Measurements from ENCODE around the gene FOCAD.

The FOCAD gene

GRCh38 chr9:20985851-20986600 is 302.0 kb downstream of the FOCAD start:
- Histone ChIP-seq H3K27ac (ENCODE audit: low read length) (no peak overlapping the region), H3K36me3 (ENCODE audit: control insufficient read depth, low read depth, low read length) (peaks cover 23% of the 10 kb centered on the region), H3K27me3 (ENCODE audit: control insufficient read depth, insufficient read depth, low read length) (no peaks in the 10 kb centered on the region), H3K9ac (ENCODE audit: low read length) (no peak overlapping the region), H3K4me3 (ENCODE audit: low read length) (no peak overlapping the region), H3K4me1 (ENCODE audit: control insufficient read depth, low read depth, low read length) (peaks cover 9% of the 10 kb centered on the region), H3K9me3 (ENCODE audit: control insufficient read depth, low read depth, low read length) (no peaks in the 10 kb centered on the region)

- H3K27me3 ChIP-seq (ENCODE audit: control insufficient read depth, insufficient read depth, low read length): no peaks in the 10 kb centered on the region
- H3K9ac ChIP-seq (ENCODE audit: low read length): no peak overlapping the region
- no peaks in the 10 kb centered on the region for H3K9me3 ChIP-seq (ENCODE audit: control insufficient read depth, low read depth, low read length)
- no peak overlapping the region for H3K27ac ChIP-seq (ENCODE audit: low read length)
- H3K36me3 ChIP-seq (ENCODE audit: control insufficient read depth, low read depth, low read length): peaks cover 19% of the 10 kb centered on the region
- H3K4me1 ChIP-seq (ENCODE audit: control insufficient read depth, low read depth, low read length): peaks cover 9% of the 10 kb centered on the region
- no peak overlapping the region for H3K4me3 ChIP-seq (ENCODE audit: low read length)
Measured at GRCh38 chr9:20987521-20987920, 303.5 kb downstream of the FOCAD start.

DNA sequence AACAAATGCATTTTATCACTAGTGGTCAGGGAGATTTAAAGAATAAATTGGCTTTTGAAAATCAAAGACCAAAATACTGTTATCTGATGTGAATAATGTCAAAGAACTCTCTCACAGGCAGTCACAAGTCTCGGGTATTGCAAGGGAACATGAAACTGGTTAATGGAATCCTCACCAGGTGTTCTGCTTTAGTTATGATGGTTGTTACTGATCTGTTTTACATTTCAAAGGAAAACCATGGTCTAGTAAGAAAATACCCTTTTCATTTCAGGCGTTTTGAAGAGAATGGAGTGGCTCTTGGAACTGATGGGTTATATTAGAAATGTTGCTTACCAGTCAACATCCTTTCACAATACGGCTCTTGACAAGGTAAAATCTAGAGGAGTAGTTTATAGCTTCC is 304.0 kb downstream of the FOCAD start:
- Histone ChIP-seq H3K36me3 (ENCODE audit: control insufficient read depth, low read depth, low read length) (peaks cover 16% of the 10 kb centered on the region), H3K9ac (ENCODE audit: low read length) (no peak overlapping the region), H3K27ac (ENCODE audit: low read length) (no peak overlapping the region), H3K27me3 (ENCODE audit: control insufficient read depth, insufficient read depth, low read length) (no peaks in the 10 kb centered on the region), H3K4me1 (ENCODE audit: control insufficient read depth, low read depth, low read length) (peaks cover 9% of the 10 kb centered on the region), H3K4me3 (ENCODE audit: low read length) (no peak overlapping the region), H3K9me3 (ENCODE audit: control insufficient read depth, low read depth, low read length) (no peaks in the 10 kb centered on the region)

DNA sequence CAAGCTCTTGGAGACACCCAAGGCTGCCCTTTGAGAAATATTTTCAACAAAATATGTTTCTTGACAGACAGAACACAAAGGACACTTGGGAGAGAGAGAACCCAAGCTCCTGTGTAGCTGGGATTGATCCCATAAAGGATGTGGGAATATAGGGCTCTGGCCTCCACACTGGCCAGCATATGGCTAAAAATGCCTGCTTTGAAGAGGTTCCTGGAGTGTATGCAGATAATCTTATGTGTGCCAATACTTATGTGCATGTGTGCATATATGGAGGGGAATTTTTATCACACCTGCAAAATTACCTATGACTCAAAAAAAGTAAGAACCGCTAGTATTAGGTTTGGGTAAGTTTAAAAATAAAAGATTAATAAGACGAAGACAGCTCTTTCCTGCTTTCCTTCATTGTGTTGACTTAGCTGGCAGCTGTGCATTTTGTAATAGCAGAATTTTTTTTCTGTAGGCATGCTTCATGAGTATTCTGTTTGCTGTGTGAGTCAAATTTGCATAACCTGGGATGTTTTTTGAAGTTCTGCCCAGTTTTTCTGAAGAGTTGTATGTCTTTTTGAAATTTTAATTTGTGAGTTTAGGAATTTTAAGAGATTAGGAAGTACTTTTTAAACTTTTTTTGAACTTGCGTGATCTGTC is 304.7 kb downstream of the FOCAD start:
- Histone ChIP-seq H3K9ac (ENCODE audit: low read length) (no peak overlapping the region), H3K4me3 (ENCODE audit: low read length) (no peak overlapping the region), H3K36me3 (ENCODE audit: control insufficient read depth, low read depth, low read length) (peaks cover 18% of the 10 kb centered on the region), H3K27ac (ENCODE audit: low read length) (no peak overlapping the region), H3K9me3 (ENCODE audit: control insufficient read depth, low read depth, low read length) (no peaks in the 10 kb centered on the region), H3K27me3 (ENCODE audit: control insufficient read depth, insufficient read depth, low read length) (no peaks in the 10 kb centered on the region), H3K4me1 (ENCODE audit: control insufficient read depth, low read depth, low read length) (peaks cover 9% of the 10 kb centered on the region)

DNA sequence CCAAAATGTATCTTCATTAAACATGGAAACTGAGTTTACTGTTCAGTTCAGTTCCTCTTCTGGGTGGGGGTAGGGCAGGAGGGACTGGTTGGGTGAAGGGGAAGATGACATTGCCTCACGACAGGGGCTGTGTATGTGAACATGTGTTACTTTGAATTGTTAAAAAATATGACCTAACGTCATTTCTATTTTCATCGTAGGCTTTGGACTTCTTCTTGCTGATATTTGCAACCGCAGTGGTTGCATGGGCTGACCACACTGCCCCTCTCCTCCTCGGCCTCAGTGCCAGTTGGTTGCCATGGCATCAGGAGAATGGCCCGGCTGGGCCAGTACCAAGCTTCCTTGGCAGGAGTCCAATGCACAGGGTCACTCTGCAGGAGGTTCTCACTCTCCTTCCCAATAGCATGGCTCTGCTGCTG is 305.9 kb downstream of the FOCAD start:
- Histone ChIP-seq H3K4me3 (ENCODE audit: low read length) (no peak overlapping the region), H3K27me3 (ENCODE audit: control insufficient read depth, insufficient read depth, low read length) (no peaks in the 10 kb centered on the region), H3K4me1 (ENCODE audit: control insufficient read depth, low read depth, low read length) (peaks cover 9% of the 10 kb centered on the region), H3K9ac (ENCODE audit: low read length) (no peak overlapping the region), H3K36me3 (ENCODE audit: control insufficient read depth, low read depth, low read length) (peaks cover 22% of the 10 kb centered on the region), H3K9me3 (ENCODE audit: control insufficient read depth, low read depth, low read length) (no peaks in the 10 kb centered on the region), H3K27ac (ENCODE audit: low read length) (no peak overlapping the region)

DNA sequence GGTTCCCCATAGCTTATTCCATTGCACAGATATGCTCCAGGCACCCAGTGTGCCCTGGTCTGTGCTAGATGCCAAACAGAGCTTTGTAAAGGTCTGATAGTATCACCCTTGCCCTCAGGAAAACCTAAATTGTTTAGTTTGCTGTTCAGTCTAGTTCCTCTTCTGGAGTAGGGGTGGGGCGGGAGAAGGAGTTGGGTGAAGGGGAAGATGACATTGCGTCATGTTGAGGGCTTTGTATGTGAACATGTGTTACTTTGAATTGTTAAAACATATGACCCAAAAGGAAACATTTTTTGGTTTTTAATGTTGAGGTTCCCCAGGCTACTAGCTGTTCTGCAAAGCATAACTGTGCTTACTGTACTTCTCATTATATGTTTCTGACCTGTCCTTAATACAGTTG is 306.8 kb downstream of the FOCAD start:
- Histone ChIP-seq H3K36me3 (ENCODE audit: control insufficient read depth, low read depth, low read length) (peaks cover 22% of the 10 kb centered on the region), H3K4me3 (ENCODE audit: low read length) (no peak overlapping the region), H3K9me3 (ENCODE audit: control insufficient read depth, low read depth, low read length) (no peaks in the 10 kb centered on the region), H3K4me1 (ENCODE audit: control insufficient read depth, low read depth, low read length) (peaks cover 9% of the 10 kb centered on the region), H3K9ac (ENCODE audit: low read length) (no peak overlapping the region), H3K27me3 (ENCODE audit: control insufficient read depth, insufficient read depth, low read length) (no peaks in the 10 kb centered on the region), H3K27ac (ENCODE audit: low read length) (no peak overlapping the region)

- no peaks in the 10 kb centered on the region for H3K27me3 ChIP-seq (ENCODE audit: control insufficient read depth, insufficient read depth, low read length)
- no peaks in the 10 kb centered on the region for H3K4me1 ChIP-seq (ENCODE audit: control insufficient read depth, low read depth, low read length)
- H3K9me3 ChIP-seq (ENCODE audit: control insufficient read depth, low read depth, low read length): no peaks in the 10 kb centered on the region
- no peak overlapping the region for H3K4me3 ChIP-seq (ENCODE audit: low read length)
- no peak overlapping the region for H3K27ac ChIP-seq (ENCODE audit: low read length)
- H3K9ac ChIP-seq (ENCODE audit: low read length): no peak overlapping the region
- H3K36me3 ChIP-seq (ENCODE audit: control insufficient read depth, low read depth, low read length): peaks cover 23% of the 10 kb centered on the region
Measured at GRCh38 chr9:20994486-20994885, 310.4 kb downstream of the FOCAD start.

DNA sequence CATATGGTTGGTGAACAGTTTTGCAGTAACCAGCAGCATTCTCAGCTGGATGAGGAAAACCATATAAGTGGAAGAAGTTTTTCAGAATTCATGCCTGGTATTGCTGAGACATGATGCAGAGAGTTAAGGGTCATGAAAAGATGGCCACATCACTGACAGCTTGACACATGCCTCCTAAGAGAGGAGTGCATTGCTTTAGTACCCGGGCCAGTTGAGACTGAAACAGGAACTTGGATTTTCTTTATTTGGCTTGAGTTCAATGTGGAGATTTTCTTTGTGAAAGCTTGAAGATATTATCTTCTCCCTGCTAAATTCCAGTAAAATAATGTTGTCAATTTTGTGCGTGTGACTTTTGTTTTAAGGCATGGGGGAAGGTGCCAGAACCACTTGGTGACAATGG is 311.6 kb downstream of the FOCAD start:
- no peaks in the 10 kb centered on the region for H3K27me3 ChIP-seq (ENCODE audit: control insufficient read depth, insufficient read depth, low read length)
- H3K4me1 ChIP-seq (ENCODE audit: control insufficient read depth, low read depth, low read length): no peaks in the 10 kb centered on the region
- no peak overlapping the region for H3K4me3 ChIP-seq (ENCODE audit: low read length)
- H3K27ac ChIP-seq (ENCODE audit: low read length): no peak overlapping the region
- H3K36me3 ChIP-seq (ENCODE audit: control insufficient read depth, low read depth, low read length): peaks cover 13% of the 10 kb centered on the region
- no peak overlapping the region for H3K9ac ChIP-seq (ENCODE audit: low read length)
- H3K9me3 ChIP-seq (ENCODE audit: control insufficient read depth, low read depth, low read length): no peaks in the 10 kb centered on the region

DNA sequence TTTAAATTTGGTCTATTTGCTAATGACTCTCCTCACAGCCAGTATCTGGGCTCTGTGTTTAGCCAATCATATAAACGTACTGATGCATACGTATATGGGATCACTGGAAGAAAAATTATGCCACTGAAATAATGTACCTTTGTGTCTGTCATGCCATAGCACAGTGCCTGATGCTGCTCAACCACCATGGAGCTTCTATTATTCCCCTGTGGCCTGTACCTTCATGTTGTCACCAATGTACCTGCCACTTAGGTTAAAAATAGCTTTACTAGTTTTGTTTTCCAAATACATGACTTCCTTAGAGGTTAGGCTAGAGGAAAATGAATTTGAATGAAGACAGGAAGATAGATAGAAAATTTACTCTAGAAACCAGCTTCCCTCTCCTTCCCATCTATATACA is 312.8 kb downstream of the FOCAD start:
- Histone ChIP-seq H3K4me3 (ENCODE audit: low read length) (no peak overlapping the region), H3K9me3 (ENCODE audit: control insufficient read depth, low read depth, low read length) (peaks cover 2% of the 10 kb centered on the region), H3K9ac (ENCODE audit: low read length) (no peak overlapping the region), H3K27ac (ENCODE audit: low read length) (no peak overlapping the region), H3K4me1 (ENCODE audit: control insufficient read depth, low read depth, low read length) (no peaks in the 10 kb centered on the region), H3K27me3 (ENCODE audit: control insufficient read depth, insufficient read depth, low read length) (no peaks in the 10 kb centered on the region), H3K36me3 (ENCODE audit: control insufficient read depth, low read depth, low read length) (peaks cover 10% of the 10 kb centered on the region)

DNA sequence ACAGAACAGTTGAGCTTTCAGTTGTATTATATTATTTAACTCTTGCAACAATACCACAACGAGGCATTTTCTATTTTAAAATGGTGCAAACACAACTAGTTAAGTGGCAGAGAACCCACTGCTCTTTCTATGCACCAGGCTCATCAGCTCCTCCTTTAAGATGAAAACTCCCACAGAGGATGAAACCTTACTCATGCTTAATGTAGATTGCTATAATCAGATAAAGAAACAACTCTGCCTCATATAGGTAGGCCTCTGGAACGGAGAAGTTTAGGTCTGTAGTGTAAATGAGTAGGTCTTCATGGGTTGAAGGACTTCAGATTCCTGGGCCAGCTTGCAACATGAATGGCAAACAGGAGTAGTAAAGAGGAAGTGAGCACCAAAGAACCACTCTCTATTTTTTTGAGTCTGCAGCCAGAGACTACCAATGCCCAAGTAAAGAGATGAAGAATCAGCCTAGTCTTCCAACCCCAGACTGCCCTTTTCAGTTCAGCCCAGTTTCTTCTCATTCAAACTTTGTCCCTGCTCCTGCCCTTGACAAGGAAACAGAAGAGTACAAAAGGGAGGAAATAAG is 313.5 kb downstream of the FOCAD start:
- peaks cover 10% of the 10 kb centered on the region for H3K36me3 ChIP-seq (ENCODE audit: control insufficient read depth, low read depth, low read length)
- H3K9me3 ChIP-seq (ENCODE audit: control insufficient read depth, low read depth, low read length): peaks cover 2% of the 10 kb centered on the region
- no peak overlapping the region for H3K4me3 ChIP-seq (ENCODE audit: low read length)
- no peaks in the 10 kb centered on the region for H3K27me3 ChIP-seq (ENCODE audit: control insufficient read depth, insufficient read depth, low read length)
- no peaks in the 10 kb centered on the region for H3K4me1 ChIP-seq (ENCODE audit: control insufficient read depth, low read depth, low read length)
- no peak overlapping the region for H3K9ac ChIP-seq (ENCODE audit: low read length)
- H3K27ac ChIP-seq (ENCODE audit: low read length): no peak overlapping the region

GRCh38 chr9:21001581-21001980 is 317.5 kb downstream of the FOCAD start:
- Histone ChIP-seq H3K9me3 (ENCODE audit: control insufficient read depth, low read depth, low read length) (peaks cover 2% of the 10 kb centered on the region), H3K4me3 (ENCODE audit: low read length) (no peak overlapping the region), H3K36me3 (ENCODE audit: control insufficient read depth, low read depth, low read length) (no peaks in the 10 kb centered on the region), H3K4me1 (ENCODE audit: control insufficient read depth, low read depth, low read length) (no peaks in the 10 kb centered on the region), H3K27ac (ENCODE audit: low read length) (no peak overlapping the region), H3K9ac (ENCODE audit: low read length) (no peak overlapping the region), H3K27me3 (ENCODE audit: control insufficient read depth, insufficient read depth, low read length) (no peaks in the 10 kb centered on the region)

DNA sequence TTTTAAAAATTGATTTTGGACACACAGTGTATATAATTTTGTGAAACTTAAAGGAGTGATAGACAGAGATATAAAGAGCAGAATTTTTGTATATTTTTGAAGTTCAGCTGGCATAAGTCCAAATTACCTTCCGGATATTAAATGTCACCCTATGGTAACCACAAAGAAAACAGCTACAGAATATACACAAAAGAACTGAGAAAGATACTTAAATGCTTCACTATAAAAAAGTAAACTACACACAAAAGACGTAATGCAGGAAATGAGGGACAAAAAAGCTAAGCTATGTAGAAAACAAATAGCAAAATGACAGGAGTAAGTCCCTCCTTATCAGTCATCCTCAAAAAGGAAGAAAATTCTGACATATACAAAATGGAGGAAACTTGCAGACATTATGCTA is 318.0 kb downstream of the FOCAD start:
- Histone ChIP-seq H3K36me3 (ENCODE audit: control insufficient read depth, low read depth, low read length) (no peaks in the 10 kb centered on the region), H3K9ac (ENCODE audit: low read length) (no peak overlapping the region), H3K4me1 (ENCODE audit: control insufficient read depth, low read depth, low read length) (no peaks in the 10 kb centered on the region), H3K27me3 (ENCODE audit: control insufficient read depth, insufficient read depth, low read length) (no peaks in the 10 kb centered on the region), H3K27ac (ENCODE audit: low read length) (no peak overlapping the region), H3K9me3 (ENCODE audit: control insufficient read depth, low read depth, low read length) (peaks cover 2% of the 10 kb centered on the region), H3K4me3 (ENCODE audit: low read length) (no peak overlapping the region)
